Mesendoderm (in vitro differentiated cells): ENCODE results near the gene ZNF92.
"Not testable (repeated sequence)": the region's sequence is repeated elsewhere in the genome, so short reads cannot be mapped to it uniquely, and the experiment has no call there.

Source experiments
- DNase-seq: peaks from one replicate; pipeline ENCODE4 v3.0.0; 2013
- H2AK5ac ChIP-seq: 2 replicates; pipeline ENCODE4 v1.6.1; 2013; ENCODE audit warnings: low read length, inconsistent platforms
- H2BK120ac ChIP-seq: 2 replicates; pipeline ENCODE4 v1.6.1; 2013; ENCODE audit warnings: low read depth, mild to moderate bottlenecking, low read length, moderate library complexity, mixed read lengths
- H2BK15ac ChIP-seq: replicated peaks from 2 replicates; pipeline ENCODE4 v1.6.1; 2013; ENCODE audit warnings: low read depth, mild to moderate bottlenecking, moderate library complexity
- H2BK5ac ChIP-seq: 2 replicates; pipeline ENCODE4 v1.6.1; 2013; ENCODE audit warnings: low read length, inconsistent platforms
- H3K18ac ChIP-seq: 2 replicates; pipeline ENCODE4 v1.6.1; 2013; ENCODE audit warnings: mild to moderate bottlenecking, low read length, mixed read lengths
- H3K23ac ChIP-seq: one replicate; pipeline ENCODE4 v1.6.1; 2013; ENCODE audit warnings: low read length
- H3K27ac ChIP-seq: 2 replicates; pipeline ENCODE4 v1.5.1; 2013; ENCODE audit warnings: low read depth, mild to moderate bottlenecking, inconsistent platforms, low read length, moderate library complexity
- H3K27me3 ChIP-seq: 2 replicates; pipeline ENCODE4 v1.6.1; 2013; ENCODE audit warnings: low read length, control low read depth, mild to moderate bottlenecking, inconsistent platforms; ENCODE audit not compliant: insufficient read depth, poor library complexity
- H3K36me3 ChIP-seq: 2 replicates; pipeline ENCODE4 v1.6.1; 2013; ENCODE audit warnings: low read length, inconsistent platforms; ENCODE audit not compliant: control insufficient read depth, insufficient read depth
- H3K4ac ChIP-seq: one replicate; pipeline ENCODE4 v1.6.1; 2013; ENCODE audit warnings: low read depth, mild to moderate bottlenecking, low read length, moderate library complexity
- H3K4me1 ChIP-seq: 2 replicates; pipeline ENCODE4 v1.6.1; 2013; ENCODE audit warnings: low read depth, low read length, inconsistent platforms; ENCODE audit not compliant: control insufficient read depth
- H3K4me2 ChIP-seq: 2 replicates; pipeline ENCODE4 v1.6.1; 2013; ENCODE audit warnings: low read length
- H3K4me3 ChIP-seq: 2 replicates; pipeline ENCODE4 v1.5.1; 2013; ENCODE audit warnings: mild to moderate bottlenecking, low read length
- H3K56ac ChIP-seq: one replicate; pipeline ENCODE4 v1.6.1; 2013; ENCODE audit warnings: low read length
- H3K79me1 ChIP-seq: 2 replicates; pipeline ENCODE4 v1.6.1; 2013; ENCODE audit warnings: low read length, inconsistent platforms
- H3K79me2 ChIP-seq: 2 replicates; pipeline ENCODE4 v1.6.1; 2013; ENCODE audit warnings: mild to moderate bottlenecking, low read length; ENCODE audit not compliant: control insufficient read depth, insufficient read depth
- H3K9ac ChIP-seq: 2 replicates; pipeline ENCODE4 v1.6.1; 2013; ENCODE audit warnings: low read length, inconsistent platforms
- H4K5ac ChIP-seq: one replicate; pipeline ENCODE4 v1.6.1; 2013; ENCODE audit warnings: low read length
- H4K8ac ChIP-seq: one replicate; pipeline ENCODE4 v1.6.1; 2013; ENCODE audit warnings: low read depth, mild to moderate bottlenecking, control low read depth, low read length, moderate library complexity
- WGBS: extraction: QIAGEN DNeasy Blood & Tissue Kit; methylation state at CpG from one replicate; pipeline ENCODE4 v1.1.7; 2013; ENCODE audit warnings: low lambda C conversion rate, missing lambda C conversion rate; ENCODE audit not compliant: insufficient coverage; ENCODE audit errors: extremely low coverage; 5-methylcytosine and 5-hydroxymethylcytosine counted together

Gene ZNF92

DNA sequence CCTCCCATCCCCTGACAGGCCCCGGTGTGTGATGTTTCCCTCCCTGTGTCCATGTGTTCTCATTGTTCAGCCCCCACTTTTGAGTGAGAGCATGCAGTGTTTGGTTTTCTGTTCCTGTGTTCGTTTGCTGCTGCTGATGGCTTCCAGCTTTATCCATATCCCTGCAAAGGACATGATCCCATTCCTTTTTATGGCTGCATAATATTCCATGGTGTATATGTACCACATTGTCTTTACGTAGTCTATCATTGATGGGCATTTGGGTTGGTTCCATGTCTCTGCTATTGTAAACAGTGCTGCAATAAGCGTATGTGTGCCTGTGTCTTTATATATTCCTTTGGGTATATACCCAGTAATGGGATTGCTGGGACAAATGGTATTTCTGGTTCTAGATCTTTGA is 29.1 kb upstream of the ZNF92 start:
- WGBS: no CpG with 5 or more reads among the region's 4 CpGs
- not testable (repeated sequence) for H3K4me2 ChIP-seq, H3K79me2 ChIP-seq, DNase-seq, H3K4me3 ChIP-seq, H2BK120ac ChIP-seq, H2BK15ac ChIP-seq, H3K18ac ChIP-seq, H3K36me3 ChIP-seq, H3K23ac ChIP-seq, H3K79me1 ChIP-seq, H3K4ac ChIP-seq, H4K8ac ChIP-seq, H3K27me3 ChIP-seq, H2BK5ac ChIP-seq, H3K9ac ChIP-seq, H3K56ac ChIP-seq, H2AK5ac ChIP-seq, H3K27ac ChIP-seq, H3K4me1 ChIP-seq, H4K5ac ChIP-seq

GRCh38 chr7:65354263-65354662 is 19.4 kb upstream of the ZNF92 start:
- H3K27me3 ChIP-seq: no peaks in the 10 kb centered on the region
- H3K79me1 ChIP-seq: no peaks in the 10 kb centered on the region
- no peaks in the 10 kb centered on the region for H3K36me3 ChIP-seq
- no peak overlapping the region for H3K56ac ChIP-seq
- H2BK15ac ChIP-seq: no peak overlapping the region
- no peak overlapping the region for H3K27ac ChIP-seq
- H2BK120ac ChIP-seq: no peak overlapping the region
- no peak for DNase-seq
- no peak overlapping the region for H2BK5ac ChIP-seq
- no peak overlapping the region for H3K4me2 ChIP-seq
- H3K4me1 ChIP-seq: no peaks in the 10 kb centered on the region
- H4K5ac ChIP-seq: no peak overlapping the region
- H2AK5ac ChIP-seq: no peak overlapping the region
- no peaks in the 10 kb centered on the region for H3K79me2 ChIP-seq
- H3K4me3 ChIP-seq: no peak overlapping the region
- WGBS: no CpG with 5 or more reads among the region's 4 CpGs
- H3K9ac ChIP-seq: no peak overlapping the region
- no peak overlapping the region for H3K18ac ChIP-seq
- H3K4ac ChIP-seq: no peak overlapping the region
- no peak overlapping the region for H4K8ac ChIP-seq
- H3K23ac ChIP-seq: no peak overlapping the region

DNA sequence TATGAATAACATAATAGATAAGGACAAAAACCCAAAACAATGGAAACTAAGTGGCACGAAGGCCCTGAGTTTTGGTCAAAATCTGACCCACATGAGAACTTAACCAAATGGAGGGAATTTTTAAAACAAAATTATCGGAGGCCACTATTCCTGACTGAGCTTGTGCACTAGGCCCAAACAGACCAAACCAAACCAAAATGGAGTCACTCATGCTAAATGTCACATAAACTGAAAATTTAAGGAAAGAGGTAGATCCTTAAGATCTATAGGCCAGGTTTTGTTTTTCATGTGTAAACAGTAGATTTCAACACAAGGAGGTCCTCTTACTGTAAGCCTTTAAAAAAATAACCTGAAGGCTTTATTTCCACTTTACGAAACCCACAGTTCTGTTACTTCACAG is 3.8 kb upstream of the ZNF92 start:
- no peak overlapping the region for H3K18ac ChIP-seq
- H4K5ac ChIP-seq: no peak overlapping the region
- peaks cover 8% of the 10 kb centered on the region for H3K79me2 ChIP-seq
- no peak overlapping the region for H3K4ac ChIP-seq
- no peak overlapping the region for H3K4me3 ChIP-seq
- H3K27ac ChIP-seq: no peak overlapping the region
- H2AK5ac ChIP-seq: no peak overlapping the region
- no peak overlapping the region for H3K4me2 ChIP-seq
- H2BK5ac ChIP-seq: no peak overlapping the region
- no peaks in the 10 kb centered on the region for H3K4me1 ChIP-seq
- no peak overlapping the region for H2BK120ac ChIP-seq
- no peak overlapping the region for H4K8ac ChIP-seq
- H3K27me3 ChIP-seq: no peaks in the 10 kb centered on the region
- no peak overlapping the region for H3K23ac ChIP-seq
- no peak overlapping the region for H2BK15ac ChIP-seq
- H3K36me3 ChIP-seq: no peaks in the 10 kb centered on the region
- no peak for DNase-seq
- no CpG with 5 or more reads among the region's 3 CpGs for WGBS
- no peaks in the 10 kb centered on the region for H3K79me1 ChIP-seq
- no peak overlapping the region for H3K9ac ChIP-seq
- H3K56ac ChIP-seq: no peak overlapping the region

- no CpG with 5 or more reads among the region's 5 CpGs for WGBS
- no peak overlapping the region for H3K23ac ChIP-seq
These were observed 2.2 kb upstream of the ZNF92 start for GRCh38 chr7:65371468-65371867.

GRCh38 chr7:65379318-65379717 is 5.7 kb downstream of the ZNF92 start:
- DNase-seq: no peak
- H3K79me1 ChIP-seq: peaks cover 16% of the 10 kb centered on the region
- H3K4ac ChIP-seq: no peak overlapping the region
- H3K4me1 ChIP-seq: peaks cover 2% of the 10 kb centered on the region
- no peak overlapping the region for H3K56ac ChIP-seq
- H3K4me3 ChIP-seq: no peak overlapping the region
- no peak overlapping the region for H3K9ac ChIP-seq
- H3K36me3 ChIP-seq: peaks cover 2% of the 10 kb centered on the region
- no peak overlapping the region for H2BK120ac ChIP-seq
- no peak overlapping the region for H4K8ac ChIP-seq
- H3K79me2 ChIP-seq: peaks cover 82% of the 10 kb centered on the region
- WGBS: no CpG with 5 or more reads among the region's 3 CpGs
- no peak overlapping the region for H2BK15ac ChIP-seq
- no peaks in the 10 kb centered on the region for H3K27me3 ChIP-seq
- H3K18ac ChIP-seq: no peak overlapping the region
- H3K4me2 ChIP-seq: no peak overlapping the region
- no peak overlapping the region for H4K5ac ChIP-seq
- H3K23ac ChIP-seq: no peak overlapping the region
- H3K27ac ChIP-seq: no peak overlapping the region
- H2AK5ac ChIP-seq: no peak overlapping the region
- H2BK5ac ChIP-seq: no peak overlapping the region

More at GRCh38 chr7:65371468-65371867, 2.2 kb upstream of the ZNF92 start:
- no peak overlapping the region for H3K9ac ChIP-seq
- peaks cover 2% of the 10 kb centered on the region for H3K4me1 ChIP-seq
- H3K4me3 ChIP-seq: no peak overlapping the region
- H3K27me3 ChIP-seq: no peaks in the 10 kb centered on the region
- H2AK5ac ChIP-seq: no peak overlapping the region
- H4K8ac ChIP-seq: no peak overlapping the region
- H4K5ac ChIP-seq: no peak overlapping the region
- H2BK15ac ChIP-seq: no peak overlapping the region
- H3K27ac ChIP-seq: no peak overlapping the region
- peaks cover 3% of the 10 kb centered on the region for H3K79me1 ChIP-seq
- no peak overlapping the region for H3K4ac ChIP-seq
- H3K79me2 ChIP-seq: peaks cover 23% of the 10 kb centered on the region
- H3K56ac ChIP-seq: no peak overlapping the region
- no peak overlapping the region for H3K18ac ChIP-seq
- DNase-seq: no peak
- H2BK120ac ChIP-seq: no peak overlapping the region
- no peak overlapping the region for H3K4me2 ChIP-seq
- no peaks in the 10 kb centered on the region for H3K36me3 ChIP-seq
- H2BK5ac ChIP-seq: no peak overlapping the region

DNA sequence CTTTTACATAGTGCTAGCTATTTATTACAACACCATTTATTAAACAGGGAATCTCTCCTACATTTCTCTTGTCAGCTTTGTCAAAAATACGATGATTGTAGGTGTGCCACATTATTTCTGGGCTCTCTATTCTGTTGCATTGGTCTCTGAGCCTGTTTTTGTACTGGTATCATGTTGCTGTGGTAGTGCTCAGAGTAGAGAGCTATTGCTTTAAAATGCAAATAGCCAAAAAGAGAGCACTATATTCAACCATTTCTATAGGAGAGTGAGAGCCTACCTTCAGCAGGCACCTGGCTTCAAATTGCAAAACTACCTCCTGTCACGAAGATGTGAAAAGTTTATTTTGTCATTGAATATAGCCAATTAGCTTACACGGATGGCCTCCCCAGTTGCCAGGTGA is 8.1 kb downstream of the ZNF92 start:
- H3K9ac ChIP-seq: no peak overlapping the region
- no peak overlapping the region for H2AK5ac ChIP-seq
- no peak overlapping the region for H4K5ac ChIP-seq
- peaks cover 76% of the 10 kb centered on the region for H3K79me2 ChIP-seq
- no peak overlapping the region for H2BK120ac ChIP-seq
- H3K27ac ChIP-seq: no peak overlapping the region
- H3K56ac ChIP-seq: no peak overlapping the region
- H3K18ac ChIP-seq: no peak overlapping the region
- peaks cover 2% of the 10 kb centered on the region for H3K36me3 ChIP-seq
- no peak overlapping the region for H3K4me2 ChIP-seq
- WGBS: no CpG with 5 or more reads among the region's 3 CpGs
- H3K23ac ChIP-seq: no peak overlapping the region
- DNase-seq: no peak
- no peak overlapping the region for H2BK15ac ChIP-seq
- H3K27me3 ChIP-seq: no peaks in the 10 kb centered on the region
- no peaks in the 10 kb centered on the region for H3K4me1 ChIP-seq
- H2BK5ac ChIP-seq: no peak overlapping the region
- peaks cover 17% of the 10 kb centered on the region for H3K79me1 ChIP-seq
- no peak overlapping the region for H3K4me3 ChIP-seq
- no peak overlapping the region for H4K8ac ChIP-seq
- H3K4ac ChIP-seq: no peak overlapping the region
